Keratinocyte (primary cell): Measurements from ENCODE around the gene FERMT3. TPM values are rescaled to one million over a fixed set of nuclear protein-coding genes. Genes with fewer than 3 reads are reported as not detected.
A peak's percentile ranks its signal among the peaks of the same experiment; 100 is the strongest.

ENCODE experiments used
- DNase-seq: peaks from one replicate; pipeline ENCODE4 v3.0.0-alpha.2; 2011; ENCODE audit warnings: low read depth, missing footprints, low spot score
- FAIRE-seq: peaks from 2 replicates; lab custom pipeline; 2011; peaks lifted over from hg19 to GRCh38; lab: Jason Lieb, UNC
- H2AFZ ChIP-seq: 2 replicates; pipeline ENCODE4 v1.6.0; 2012; ENCODE audit warnings: low read length, control low read depth, inconsistent platforms; ENCODE audit not compliant: control insufficient read depth
- H3K27ac ChIP-seq: 2 replicates; pipeline ENCODE4 v1.5.1; 2011; ENCODE audit warnings: low read length; ENCODE audit not compliant: control insufficient read depth, insufficient read depth
- H3K27me3 ChIP-seq: 3 replicates; pipeline ENCODE4 v1.6.0; 2011; ENCODE audit warnings: low read length; ENCODE audit not compliant: control insufficient read depth, insufficient read depth; ENCODE audit errors: extremely low read depth
- H3K36me3 ChIP-seq, 2 experiments: 2 replicates in 1 of 2; 3 replicates in 1 of 2; pipeline ENCODE4 v1.5.1; 2011; ENCODE audit warnings: low read length in 2 of 2, mild to moderate bottlenecking in 1 of 2; ENCODE audit not compliant: control insufficient read depth in 2 of 2, insufficient read depth in 2 of 2; ENCODE audit errors: extremely low read depth in 1 of 2
- H3K4me1 ChIP-seq: 3 replicates; pipeline ENCODE4 v1.5.1; 2011; ENCODE audit warnings: low read length; ENCODE audit not compliant: control insufficient read depth, insufficient read depth; ENCODE audit errors: extremely low read depth
- H3K4me2 ChIP-seq: 3 replicates; pipeline ENCODE4 v1.6.0; 2011; ENCODE audit warnings: low read depth, low read length; ENCODE audit not compliant: control insufficient read depth, insufficient read depth; ENCODE audit errors: extremely low read depth
- H3K4me3 ChIP-seq, 3 experiments: fragments of 200-600 bp in 1 of 3; sonication (generic) in 1 of 3; 2 replicates in 2 of 3; 3 replicates in 1 of 3; pipeline ENCODE4 v1.5.1; 2011 to 2016; ENCODE audit warnings: low read length in 3 of 3, mild to moderate bottlenecking in 3 of 3, control low read depth in 2 of 3, inconsistent platforms in 1 of 3, low read depth in 1 of 3, mixed read lengths in 1 of 3, mixed run types in 1 of 3, moderate library complexity in 1 of 3; ENCODE audit not compliant: control insufficient read depth in 2 of 3, insufficient read depth in 2 of 3; ENCODE audit errors: extremely low read depth in 1 of 3
- H3K79me2 ChIP-seq: 2 replicates; pipeline ENCODE4 v1.6.0; 2012; ENCODE audit warnings: low read length; ENCODE audit not compliant: control insufficient read depth, insufficient read depth
- H3K9ac ChIP-seq: 3 replicates; pipeline ENCODE4 v1.6.0; 2011; ENCODE audit warnings: low read length; ENCODE audit not compliant: control insufficient read depth, insufficient read depth; ENCODE audit errors: extremely low read depth
- H3K9me1 ChIP-seq: 3 replicates; pipeline ENCODE4 v1.6.0; 2011; ENCODE audit warnings: low read length; ENCODE audit not compliant: control insufficient read depth, insufficient read depth; ENCODE audit errors: extremely low read depth
- H3K9me3 ChIP-seq: 2 replicates; pipeline ENCODE4 v1.5.1; 2012; ENCODE audit warnings: low read depth, low read length; ENCODE audit not compliant: control insufficient read depth
- H4K20me1 ChIP-seq: 3 replicates; pipeline ENCODE4 v1.6.0; 2011; ENCODE audit warnings: low read length; ENCODE audit not compliant: control insufficient read depth, insufficient read depth; ENCODE audit errors: extremely low read depth
- EZH2 ChIP-seq: IDR thresholded peaks from one replicate; pipeline ENCODE4 v1.6.1; 2012; ENCODE audit warnings: inconsistent platforms, mild to moderate bottlenecking, low read length, moderate library complexity
- dilution Hi-C: fragments of 300-500 bp; cut with MboI; formaldehyde crosslinking; loops from one replicate; pipeline ENCODE4 v1.7.0; 2020; ENCODE audit warnings: low sequenced_read_pairs; ENCODE audit not compliant: extremely low pct_ligation_motif_present
- polyA plus RNA-seq, 5 experiments: library from polyadenylated mRNA; depleted of rRNA in 3 of 5; stranded (reverse) in 3 of 5; stranded (forward) in 1 of 5; unstranded in 1 of 5; fragments of >200 nt; gene quantifications; 1 replicate in 1 of 5; 2 replicates in 3 of 5; 3 replicates in 1 of 5; pipeline versions ENCODE4 v1.2.1 to v1.2.3, GENCODE V29; 2011 to 2012; ENCODE audit warnings: missing spikeins in 2 of 5, low read depth in 1 of 5, low replicate concordance in 1 of 5
- TF ChIP-seq, protein P1 (sequence below), 3 experiments: IDR thresholded peaks in 1 of 3; conservative IDR thresholded peaks in 1 of 3; optimal IDR thresholded peaks in 1 of 3; 2 replicates in 2 of 3; 3 replicates in 1 of 3; pipeline versions ENCODE3 to v1.5.1; 2011; ENCODE audit warnings: low read length in 3 of 3, mild to moderate bottlenecking in 3 of 3, moderate library complexity in 2 of 3, control low read depth in 1 of 3, inconsistent platforms in 1 of 3; ENCODE audit not compliant: insufficient read depth in 2 of 3; ENCODE audit errors: extremely low read depth in 1 of 3

Gene FERMT3
- polyA plus RNA-seq, 1 donor (not counting 4 experiments of a cell fraction or from before 2014, with no cell fraction given), result 0.98 TPM

DNA sequence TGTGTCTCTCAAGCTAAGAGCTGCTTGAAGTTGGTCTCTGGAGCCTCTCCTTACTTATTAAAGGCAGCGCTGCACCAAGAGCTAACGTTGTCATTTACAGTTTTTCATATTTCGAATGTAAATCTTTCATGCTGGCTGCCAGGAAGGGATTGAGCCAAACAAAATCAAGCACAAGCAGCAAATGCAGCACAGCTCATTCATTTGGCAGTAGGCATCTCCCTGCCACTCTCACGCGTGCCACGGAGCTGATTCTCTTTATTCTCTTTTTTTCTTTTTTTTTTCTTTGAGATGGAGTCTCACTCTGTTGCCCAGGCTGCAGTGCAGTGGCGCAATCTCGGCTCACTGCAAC, 26.4 kb downstream of the FERMT3 start:
- no peak for DNase-seq
- no peak overlapping the region for H2AFZ ChIP-seq
- H3K27ac ChIP-seq, result no peak overlapping the region
- peaks cover 3 to 14% of the 10 kb centered on the region in 2 experiments for H3K36me3 ChIP-seq
- no peak overlapping the region for H3K9ac ChIP-seq
- no peaks in the 10 kb centered on the region for H3K27me3 ChIP-seq
- no peak overlapping the region for H3K4me3 ChIP-seq
- dilution Hi-C loops, result no loop called here
- no peak for FAIRE-seq
- no peaks in the 10 kb centered on the region for H4K20me1 ChIP-seq
- H3K4me2 ChIP-seq, result peak overlapping the region; percentile 37
- TF ChIP-seq EZH2, result no peak
- no peaks in the 10 kb centered on the region for H3K79me2 ChIP-seq
- H3K9me3 ChIP-seq, result no peaks in the 10 kb centered on the region
- H3K9me1 ChIP-seq, result peaks cover 2% of the 10 kb centered on the region
- peaks cover 53% of the 10 kb centered on the region for H3K4me1 ChIP-seq

GRCh38 chr11:64233913-64234586, 27.5 kb downstream of the FERMT3 start, which contains the start of gene VEGFB:
Gene VEGFB (plus strand): TSS chr11:64234584. CDS start chr11:64234834, 250 bp downstream.
- no peaks in the 10 kb centered on the region for H3K79me2 ChIP-seq
- H3K4me3 ChIP-seq, result peak within 1 kb of the TSS; percentile 49 to 65 (median 63)
- dilution Hi-C loops, result no loop called here
- no peaks in the 10 kb centered on the region for H3K9me3 ChIP-seq
- H3K27ac ChIP-seq, result no peak within 1 kb of the TSS
- H3K9me1 ChIP-seq, result peaks cover 2% of the 10 kb centered on the region
- TF ChIP-seq EZH2, result no peak
- TF ChIP-seq, protein P1, sequence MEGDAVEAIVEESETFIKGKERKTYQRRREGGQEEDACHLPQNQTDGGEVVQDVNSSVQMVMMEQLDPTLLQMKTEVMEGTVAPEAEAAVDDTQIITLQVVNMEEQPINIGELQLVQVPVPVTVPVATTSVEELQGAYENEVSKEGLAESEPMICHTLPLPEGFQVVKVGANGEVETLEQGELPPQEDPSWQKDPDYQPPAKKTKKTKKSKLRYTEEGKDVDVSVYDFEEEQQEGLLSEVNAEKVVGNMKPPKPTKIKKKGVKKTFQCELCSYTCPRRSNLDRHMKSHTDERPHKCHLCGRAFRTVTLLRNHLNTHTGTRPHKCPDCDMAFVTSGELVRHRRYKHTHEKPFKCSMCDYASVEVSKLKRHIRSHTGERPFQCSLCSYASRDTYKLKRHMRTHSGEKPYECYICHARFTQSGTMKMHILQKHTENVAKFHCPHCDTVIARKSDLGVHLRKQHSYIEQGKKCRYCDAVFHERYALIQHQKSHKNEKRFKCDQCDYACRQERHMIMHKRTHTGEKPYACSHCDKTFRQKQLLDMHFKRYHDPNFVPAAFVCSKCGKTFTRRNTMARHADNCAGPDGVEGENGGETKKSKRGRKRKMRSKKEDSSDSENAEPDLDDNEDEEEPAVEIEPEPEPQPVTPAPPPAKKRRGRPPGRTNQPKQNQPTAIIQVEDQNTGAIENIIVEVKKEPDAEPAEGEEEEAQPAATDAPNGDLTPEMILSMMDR (optimal IDR thresholded peaks at IDR 0.05 in 1 of 3, IDR thresholded peaks at IDR 0.05 in 1 of 3, conservative IDR thresholded peaks at IDR 0.05 in 1 of 3; ENCODE audit: extremely low read depth in 1 of 3, insufficient read depth in 2 of 3, low read length in 3 of 3), result no peak
- DNase-seq (no peak), FAIRE-seq (no peak)
- H3K4me1 ChIP-seq, result peaks cover 54% of the 10 kb centered on the region
- H3K9ac ChIP-seq, result peak within 1 kb of the TSS; percentile 58
- no peaks in the 10 kb centered on the region for H3K27me3 ChIP-seq
- H4K20me1 ChIP-seq, result no peaks in the 10 kb centered on the region
- peak within 1 kb of the TSS; percentile 82 for H3K4me2 ChIP-seq
- peaks cover 10 to 25% of the 10 kb centered on the region in 2 experiments for H3K36me3 ChIP-seq
- H2AFZ ChIP-seq, result no peak within 1 kb of the TSS
